OCI-LY7 (cell line): ENCODE measurements around the gene SNRK. TPM values are rescaled to one million over a fixed set of nuclear protein-coding genes. Genes with fewer than 3 reads are reported as not detected.

Experiments used
- BruUV-seq: library from RNA; stranded (reverse); fragments of 400-500 nt; replicated peaks from 2 replicates; lab custom pipeline; 2021; lab: Mats Ljungman, UMichigan
- CTCF ChIA-PET: fragments of 300-600 bp; sonication (Branson Sonifier 250); formaldehyde crosslinking; loops from one replicate; lab custom pipeline; 2022; ENCODE audit warnings: antibody characterized with exemption; ENCODE audit not compliant: unreplicated experiment; lab: Charles Lee
- POLR2A ChIA-PET: fragments of 300-600 bp; sonication (Branson Sonifier 250); formaldehyde crosslinking; loops from one replicate; lab custom pipeline; 2022; ENCODE audit warnings: antibody characterized with exemption; lab: Charles Lee
- DNase-seq: peaks from one replicate; pipeline ENCODE4 v3.0.0-alpha.2; 2015; ENCODE audit warnings: low spot score
- H2AFZ ChIP-seq: fragments of 200-600 bp; sonication (generic), shearing (Covaris generic); 2 replicates; pipeline ENCODE4 v1.6.1; 2014; ENCODE audit warnings: mild to moderate bottlenecking, antibody characterized with exemption, low read length, moderate library complexity
- H3K27ac ChIP-seq: fragments of 200-600 bp; sonication (generic); 2 replicates; pipeline ENCODE4 v1.5.1; 2014; ENCODE audit warnings: mixed run types, low read depth, mild to moderate bottlenecking, moderate library complexity, low read length, inconsistent platforms; ENCODE audit not compliant: poor library complexity, severe bottlenecking
- H3K36me3 ChIP-seq: fragments of 200-600 bp; sonication (generic); 2 replicates; pipeline ENCODE4 v1.6.1; 2014; ENCODE audit warnings: mild to moderate bottlenecking, antibody characterized with exemption, low read length, moderate library complexity, mixed read lengths; ENCODE audit not compliant: insufficient read depth
- H3K4me1 ChIP-seq: fragments of 200-600 bp; sonication (generic); 2 replicates; pipeline ENCODE4 v1.5.1; 2014; ENCODE audit warnings: mild to moderate bottlenecking, low read length; ENCODE audit not compliant: insufficient read depth, poor library complexity, severe bottlenecking
- H3K4me2 ChIP-seq: fragments of 200-600 bp; sonication (generic); 2 replicates; pipeline ENCODE4 v1.6.1; 2014; ENCODE audit warnings: mild to moderate bottlenecking, low read length
- H3K4me3 ChIP-seq: fragments of 200-600 bp; sonication (generic); 2 replicates; pipeline ENCODE4 v1.5.1; 2014; ENCODE audit warnings: mild to moderate bottlenecking, low read depth, low read length; ENCODE audit not compliant: poor library complexity, severe bottlenecking
- H3K79me2 ChIP-seq: fragments of 200-600 bp; sonication (generic); 2 replicates; pipeline ENCODE4 v1.6.1; 2016; ENCODE audit warnings: low read depth, mild to moderate bottlenecking, low read length, moderate library complexity, mixed read lengths; ENCODE audit not compliant: insufficient read depth
- H3K9me2 ChIP-seq: fragments of 200-600 bp; sonication (generic); 2 replicates; pipeline ENCODE4 v1.6.1; 2016; ENCODE audit warnings: mild to moderate bottlenecking, low read length, mixed read lengths; ENCODE audit not compliant: insufficient read depth
- H3K9me3 ChIP-seq: fragments of 200-600 bp; sonication (generic); 2 replicates; pipeline ENCODE4 v1.6.1; 2014; ENCODE audit warnings: mild to moderate bottlenecking, mixed run types, low read length, mixed read lengths
- H4K20me1 ChIP-seq: fragments of 200-600 bp; sonication (generic); 2 replicates; pipeline ENCODE4 v1.6.1; 2014; ENCODE audit warnings: mild to moderate bottlenecking, antibody characterized with exemption, low read length, moderate library complexity, mixed read lengths; ENCODE audit not compliant: insufficient read depth
- CTCF ChIP-seq: fragments of 200-600 bp; sonication (generic); conservative IDR thresholded peaks from 2 replicates; pipeline ENCODE4 v1.5.1; 2014; ENCODE audit warnings: mild to moderate bottlenecking, antibody characterized with exemption, low read length, moderate library complexity, mixed read lengths
- EZH2phosphoT487 ChIP-seq: fragments of 200-600 bp; sonication (generic); IDR thresholded peaks from 2 replicates; pipeline ENCODE4 v1.6.1; 2018; ENCODE audit warnings: low read depth, borderline replicate concordance, mild to moderate bottlenecking, mixed run types, antibody characterized with exemption, low read length, moderate library complexity, mixed read lengths
- intact Hi-C: fragments of 100-400 bp; cut with micrococcal nuclease; formaldehyde crosslinking; loops from one replicate; pipeline ENCODE4 v1.10.0; 2022; ENCODE audit not compliant: unreplicated experiment
- total RNA-seq, 2 experiments: library from RNA; depleted of rRNA in 1 of 2; stranded (reverse); fragments of >200 nt in 1 of 2; shearing (Covaris generic) in 1 of 2; gene quantifications; 2 replicates each; pipeline ENCODE4 v1.2.3, GENCODE V29; 2014 to 2022

The SNRK gene
- total RNA-seq, 2 experiments from 2014 or later = 15.5 TPM

- no TSS peak for BruUV-seq
- DNase-seq = no peak
- Histone ChIP-seq H3K9me2 (no peaks in the 10 kb centered on the region), H3K27ac (no peak overlapping the region), H4K20me1 (no peaks in the 10 kb centered on the region), H2AFZ (no peak overlapping the region), H3K4me1 (no peaks in the 10 kb centered on the region), H3K36me3 (no peaks in the 10 kb centered on the region), H3K4me2 (no peak overlapping the region), H3K79me2 (no peaks in the 10 kb centered on the region), H3K4me3 (no peak overlapping the region), H3K9me3 (no peaks in the 10 kb centered on the region)
- intact Hi-C loops = loop anchor here (10.0 kb wide), 2 partner anchors 207 to 407 kb away; no protein-coding TSS in a partner anchor
- no peak for TF ChIP-seq CTCF
- no peak for TF ChIP-seq EZH2phosphoT487
- ChIA-PET POLR2A (no interaction called here), CTCF (no interaction called here)
Observed at GRCh38 chr3:43371494-43371893, 85.2 kb downstream of the SNRK start.

DNA sequence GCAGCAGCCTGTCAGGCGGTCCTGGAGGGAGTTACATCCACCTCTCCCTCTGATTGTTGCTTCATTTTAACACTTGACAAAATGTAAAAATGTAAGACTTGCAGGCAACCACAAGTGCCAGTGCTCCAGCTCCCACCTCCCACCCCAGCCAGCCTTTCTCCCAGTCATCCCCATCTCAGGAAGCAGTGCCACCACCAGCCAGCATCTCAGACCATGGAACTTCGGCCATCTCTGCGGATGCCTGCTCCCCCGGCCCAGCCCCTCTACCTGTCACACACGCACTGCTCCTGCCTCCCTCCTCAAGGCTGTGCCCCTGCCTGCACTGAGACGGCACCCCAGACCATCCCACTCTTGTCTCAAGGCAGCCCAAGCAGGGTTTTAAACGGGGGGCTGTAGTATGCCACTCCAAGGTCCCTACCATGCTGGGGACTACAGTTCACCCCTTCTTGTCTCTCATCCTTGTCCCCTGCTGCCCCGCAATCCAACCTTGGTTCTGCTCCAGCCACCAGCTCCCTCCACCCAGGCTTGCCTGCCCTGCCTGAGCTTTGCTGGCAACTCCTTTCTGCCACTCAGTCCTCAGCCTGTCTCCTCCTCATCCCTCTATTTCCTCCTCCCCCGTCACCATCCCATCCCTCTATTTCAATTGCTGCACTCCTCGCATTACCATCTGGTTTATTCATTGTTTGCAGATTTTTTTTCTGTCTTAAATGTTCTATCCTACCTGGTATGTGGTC lies 85.8 kb downstream of the SNRK start:
- no peak overlapping the region for H2AFZ ChIP-seq
- ChIA-PET CTCF (no interaction called here), POLR2A (no interaction called here)
- no peaks in the 10 kb centered on the region for H3K9me2 ChIP-seq
- H3K4me2 ChIP-seq = no peak overlapping the region
- no peak overlapping the region for H3K4me3 ChIP-seq
- H4K20me1 ChIP-seq = no peaks in the 10 kb centered on the region
- no peaks in the 10 kb centered on the region for H3K79me2 ChIP-seq
- TF ChIP-seq EZH2phosphoT487 = no peak
- no peak for TF ChIP-seq CTCF
- no peaks in the 10 kb centered on the region for H3K9me3 ChIP-seq
- no peak overlapping the region for H3K27ac ChIP-seq
- H3K4me1 ChIP-seq = no peaks in the 10 kb centered on the region
- no peaks in the 10 kb centered on the region for H3K36me3 ChIP-seq
- intact Hi-C loops = loop anchor here (10.0 kb wide), 2 partner anchors 207 to 407 kb away; no protein-coding TSS in a partner anchor
- DNase-seq = no peak
- no TSS peak for BruUV-seq
